PC-9 (cell line): Measurements from ENCODE around the gene HJV. TPM values are rescaled to one million over a fixed set of nuclear protein-coding genes. Genes with fewer than 3 reads are reported as not detected.

Source experiments
- BruUV-seq: library from RNA; stranded (reverse); fragments of 400-500 nt; replicated peaks from 2 replicates; lab custom pipeline; 2021; lab: Mats Ljungman, UMichigan
- CTCF ChIA-PET: fragments of 300-600 bp; sonication (Branson Sonifier 250); formaldehyde crosslinking; loops from one replicate; lab custom pipeline; 2022; ENCODE audit warnings: antibody characterized with exemption; lab: Charles Lee
- POLR2A ChIA-PET: fragments of 300-600 bp; sonication (Branson Sonifier 250); formaldehyde crosslinking; loops from one replicate; lab custom pipeline; 2022; ENCODE audit warnings: antibody characterized with exemption; ENCODE audit not compliant: unreplicated experiment; lab: Charles Lee
- DNase-seq, 2 experiments: peaks; one replicate each; pipeline versions ENCODE4 v3.0.0 to v3.0.0-alpha.2; 2015 to 2022; ENCODE audit warnings: mixed read lengths in 1 of 2
- H2AFZ ChIP-seq: fragments of 200-600 bp; sonication (generic); 2 replicates; pipeline ENCODE4 v1.8.1; 2017; ENCODE audit warnings: antibody characterized with exemption
- H3F3A ChIP-seq: fragments of 200-600 bp; sonication (generic); 2 replicates; pipeline ENCODE4 v1.8.1; 2017; ENCODE audit warnings: antibody characterized with exemption, mild to moderate bottlenecking, low read depth; ENCODE audit not compliant: insufficient read depth
- H3K27ac ChIP-seq: fragments of 200-600 bp; sonication (generic); 2 replicates; pipeline ENCODE4 v1.6.1; 2016; ENCODE audit warnings: mixed run types
- H3K27me3 ChIP-seq: fragments of 200-600 bp; sonication (generic); 2 replicates; pipeline ENCODE4 v1.6.1; 2016; ENCODE audit warnings: low read depth, mixed run types; ENCODE audit not compliant: insufficient read depth
- H3K36me3 ChIP-seq: fragments of 200-600 bp; sonication (generic); 2 replicates; pipeline ENCODE4 v1.6.1; 2016; ENCODE audit warnings: low read depth, mixed run types
- H3K4me1 ChIP-seq: fragments of 200-600 bp; sonication (generic); replicated peaks from 2 replicates; pipeline ENCODE4 v1.6.1; 2016; ENCODE audit warnings: mixed run types; ENCODE audit not compliant: insufficient read depth
- H3K4me2 ChIP-seq: fragments of 200-600 bp; sonication (generic); 2 replicates; pipeline ENCODE4 v1.6.1; 2017; ENCODE audit warnings: mixed run types
- H3K4me3 ChIP-seq: fragments of 200-600 bp; sonication (generic); 2 replicates; pipeline ENCODE4 v1.6.1; 2016; ENCODE audit warnings: mixed run types
- H3K79me2 ChIP-seq: fragments of 200-600 bp; sonication (generic); 2 replicates; pipeline ENCODE4 v1.6.1; 2017; ENCODE audit warnings: low read depth, mixed run types
- H3K9me2 ChIP-seq: fragments of 200-600 bp; sonication (generic); 2 replicates; pipeline ENCODE4 v1.8.1; 2017; ENCODE audit warnings: mild to moderate bottlenecking; ENCODE audit not compliant: insufficient read depth
- H3K9me3 ChIP-seq: fragments of 200-600 bp; sonication (generic); 2 replicates; pipeline ENCODE4 v1.8.1; 2016; ENCODE audit warnings: low read depth; ENCODE audit not compliant: insufficient read depth
- H4K20me1 ChIP-seq: fragments of 200-600 bp; sonication (generic); 2 replicates; pipeline ENCODE4 v1.8.1; 2017; ENCODE audit not compliant: insufficient read depth
- EZH2 ChIP-seq: fragments of 200-600 bp; sonication (generic); IDR thresholded peaks from 2 replicates; pipeline ENCODE4 v1.8.0; 2017; ENCODE audit warnings: antibody characterized with exemption, low read depth
- intact Hi-C: fragments of 100-400 bp; cut with micrococcal nuclease; formaldehyde crosslinking; loops from one replicate; pipeline ENCODE4 v1.10.0; 2022; ENCODE audit not compliant: unreplicated experiment
- total RNA-seq: library from RNA; stranded (reverse); gene quantifications from 2 replicates; pipeline ENCODE4 v1.2.3, GENCODE V29; 2021
- TF ChIP-seq, protein P1 (sequence below): fragments of 200-600 bp; sonication (generic); conservative IDR thresholded peaks from 2 replicates; pipeline ENCODE4 v1.6.1; 2017; ENCODE audit warnings: mixed run types, antibody characterized with exemption, mild to moderate bottlenecking, moderate library complexity

Gene HJV
- total RNA-seq, 1 experiment from 2014 or later: not detected

DNA sequence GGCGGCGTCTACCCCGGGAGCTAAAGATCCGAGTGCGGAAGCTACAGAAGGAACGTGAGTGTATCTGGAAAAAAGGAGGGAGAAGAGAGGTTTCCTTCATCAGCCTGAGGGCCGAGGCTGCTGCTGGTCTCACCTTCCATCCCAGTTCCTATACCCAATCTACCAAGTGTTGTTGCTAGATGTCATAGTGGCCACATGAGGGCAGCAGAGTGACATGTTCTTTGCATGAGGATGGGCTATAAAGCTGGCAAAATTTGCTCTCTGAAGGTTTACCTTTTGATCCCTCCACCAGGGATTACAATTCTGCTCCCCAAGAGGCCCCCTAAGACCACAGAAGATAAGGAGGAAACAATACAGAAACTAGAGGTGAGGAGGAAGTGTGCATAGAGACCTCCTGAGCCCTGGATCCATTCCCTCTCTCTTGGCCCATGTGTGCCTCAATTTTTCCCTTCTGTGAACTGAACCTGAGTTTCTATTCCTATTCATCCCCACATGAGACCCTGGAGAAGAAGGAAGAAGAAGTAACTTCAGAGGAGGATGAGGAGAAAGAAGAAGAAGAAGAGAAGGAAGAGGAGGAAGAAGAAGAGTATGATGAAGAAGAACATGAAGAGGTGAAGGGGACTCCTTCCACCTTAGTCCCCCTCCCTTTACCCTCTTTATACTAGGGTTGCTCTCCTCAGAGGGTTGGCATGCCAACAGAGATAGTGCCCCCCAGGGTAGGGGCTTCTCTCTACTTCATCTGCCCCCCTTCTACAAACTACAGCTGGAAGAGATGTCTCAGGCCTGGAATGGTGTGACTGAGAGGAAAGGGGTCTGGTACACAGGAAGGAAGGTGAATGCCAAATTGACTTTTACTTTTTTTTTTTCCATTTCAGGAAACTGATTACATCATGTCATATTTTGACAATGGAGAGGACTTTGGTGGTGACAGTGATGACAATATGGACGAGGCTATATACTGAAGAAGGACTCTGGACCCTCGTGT is 43.8 kb downstream of the HJV start:
- POLR2A ChIA-PET: interaction anchor here (0.7 kb wide), 2 partner anchors 12 to 1566 kb away, joined by 3 to 4 read pairs; no protein-coding TSS in a partner anchor
- 0 out of 2 replicates have a peak overlapping the region, but pooled peaks have one; percentile 45 for H2AFZ ChIP-seq
- TF ChIP-seq, protein P1, sequence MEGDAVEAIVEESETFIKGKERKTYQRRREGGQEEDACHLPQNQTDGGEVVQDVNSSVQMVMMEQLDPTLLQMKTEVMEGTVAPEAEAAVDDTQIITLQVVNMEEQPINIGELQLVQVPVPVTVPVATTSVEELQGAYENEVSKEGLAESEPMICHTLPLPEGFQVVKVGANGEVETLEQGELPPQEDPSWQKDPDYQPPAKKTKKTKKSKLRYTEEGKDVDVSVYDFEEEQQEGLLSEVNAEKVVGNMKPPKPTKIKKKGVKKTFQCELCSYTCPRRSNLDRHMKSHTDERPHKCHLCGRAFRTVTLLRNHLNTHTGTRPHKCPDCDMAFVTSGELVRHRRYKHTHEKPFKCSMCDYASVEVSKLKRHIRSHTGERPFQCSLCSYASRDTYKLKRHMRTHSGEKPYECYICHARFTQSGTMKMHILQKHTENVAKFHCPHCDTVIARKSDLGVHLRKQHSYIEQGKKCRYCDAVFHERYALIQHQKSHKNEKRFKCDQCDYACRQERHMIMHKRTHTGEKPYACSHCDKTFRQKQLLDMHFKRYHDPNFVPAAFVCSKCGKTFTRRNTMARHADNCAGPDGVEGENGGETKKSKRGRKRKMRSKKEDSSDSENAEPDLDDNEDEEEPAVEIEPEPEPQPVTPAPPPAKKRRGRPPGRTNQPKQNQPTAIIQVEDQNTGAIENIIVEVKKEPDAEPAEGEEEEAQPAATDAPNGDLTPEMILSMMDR: peak; percentile 91
- TF ChIP-seq EZH2: no peak
- no TSS peak for BruUV-seq
- intact Hi-C loops: loop anchor here (2.0 to 5.0 kb wide), 3 partner anchors 29 to 60 kb away; partner anchors contain the start of gene PEX11B
- no peaks in the 10 kb centered on the region for H4K20me1 ChIP-seq
- H3K4me3 ChIP-seq: peak overlapping the region; percentile 55; the same call in 1 of the 2 replicates
- CTCF ChIA-PET: interaction anchor here (0.6 to 4.7 kb wide), 5 partner anchors 20 to 133 kb away, joined by 3 to 24 read pairs (median 6); partner anchors contain the start of genes NUDT17 and PIAS3
- peak; percentile 52 to 77 for DNase-seq
- peaks cover 37% of the 10 kb centered on the region for H3K4me1 ChIP-seq
- peak overlapping the region; percentile 89 for H3K4me2 ChIP-seq
- no peaks in the 10 kb centered on the region for H3K79me2 ChIP-seq
- H3K27ac ChIP-seq: peak overlapping the region; percentile 100
- no peaks in the 10 kb centered on the region for H3K9me2 ChIP-seq
- H3K9me3 ChIP-seq: no peaks in the 10 kb centered on the region
- H3K27me3 ChIP-seq: no peaks in the 10 kb centered on the region
- H3K36me3 ChIP-seq: no peaks in the 10 kb centered on the region
- peaks cover 27% of the 10 kb centered on the region for H3F3A ChIP-seq

DNA sequence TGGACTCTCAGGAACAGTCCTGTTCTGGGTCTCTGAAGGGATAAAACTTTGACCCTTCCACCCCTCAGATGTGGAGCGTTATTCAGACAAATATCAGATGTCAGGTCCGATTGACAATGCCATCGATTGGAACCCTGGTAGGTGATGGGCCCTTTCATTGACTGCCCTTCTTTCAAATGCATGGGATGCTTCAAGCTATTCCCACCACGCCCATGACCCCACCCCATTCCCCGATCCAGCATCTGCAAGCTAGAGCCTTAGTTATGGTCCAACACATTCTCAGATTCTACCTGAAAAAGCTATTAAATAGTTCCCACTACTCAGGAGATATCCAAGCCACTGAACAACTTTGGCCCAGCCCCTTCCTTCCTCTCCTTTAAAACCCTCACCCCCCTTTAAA is 44.5 kb downstream of the HJV start:
- no TSS peak for BruUV-seq
- intact Hi-C loops: loop anchor here (5.0 kb wide), 1 partner anchor 60 kb away; the partner anchor contains the start of gene PEX11B
- Histone ChIP-seq H3K36me3 (no peaks in the 10 kb centered on the region), H3K27me3 (no peaks in the 10 kb centered on the region), H3K4me3 (no peak overlapping the region), H4K20me1 (no peaks in the 10 kb centered on the region), H3K79me2 (no peaks in the 10 kb centered on the region), H3F3A (peaks cover 27% of the 10 kb centered on the region), H3K4me1 (peaks cover 34% of the 10 kb centered on the region), H3K4me2 (peak overlapping the region; percentile 89; the same call in 1 of the 2 replicates), H3K27ac (no peak overlapping the region), H3K9me2 (no peaks in the 10 kb centered on the region), H2AFZ (no peak overlapping the region), H3K9me3 (no peaks in the 10 kb centered on the region)
- no peak for DNase-seq
- ChIA-PET POLR2A (no interaction called here), CTCF (interaction anchor here (1.5 to 4.7 kb wide), 2 partner anchors 30 to 85 kb away, joined by 4 to 24 read pairs; no protein-coding TSS in a partner anchor)
- no peak for TF ChIP-seq EZH2

DNA sequence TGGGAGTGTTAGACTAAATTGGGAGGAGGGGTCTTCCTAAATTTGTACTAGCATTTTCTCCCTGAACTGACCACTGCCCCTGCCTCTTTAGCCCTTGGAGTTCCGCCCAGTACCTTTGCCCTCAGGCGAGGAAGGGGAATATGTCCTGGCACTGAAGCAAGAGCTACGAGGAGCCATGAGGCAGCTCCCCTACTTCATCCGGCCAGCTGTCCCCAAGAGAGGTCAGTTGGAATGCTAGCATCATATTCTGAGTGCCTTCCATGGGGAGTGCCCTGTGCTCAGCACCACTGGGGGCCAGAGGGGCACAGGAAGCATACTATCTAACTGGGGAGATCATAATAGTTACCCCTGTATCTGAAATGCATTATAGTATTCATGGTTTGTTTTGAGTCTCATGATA is 46.3 kb downstream of the HJV start:
- BruUV-seq: no TSS peak
- DNase-seq: no peak
- Histone ChIP-seq H3K9me2 (no peaks in the 10 kb centered on the region), H3K27ac (no peak overlapping the region), H3K36me3 (no peaks in the 10 kb centered on the region), H3F3A (peaks cover 26% of the 10 kb centered on the region), H3K27me3 (no peaks in the 10 kb centered on the region), H2AFZ (no peak overlapping the region), H3K4me3 (no peak overlapping the region), H4K20me1 (no peaks in the 10 kb centered on the region), H3K4me1 (peaks cover 25% of the 10 kb centered on the region), H3K4me2 (no peak overlapping the region), H3K9me3 (no peaks in the 10 kb centered on the region), H3K79me2 (no peaks in the 10 kb centered on the region)
- intact Hi-C loops: loop anchor here (2.0 to 5.0 kb wide), 2 partner anchors 58 to 126 kb away; partner anchors contain the start of gene PEX11B
- POLR2A ChIA-PET: interaction anchor here (0.6 kb wide), 1 partner anchor 11 kb away, joined by 5 read pairs; the partner anchor contains the start of gene ANKRD34A
- TF ChIP-seq, protein P1: no peak
- no peak for TF ChIP-seq EZH2
- CTCF ChIA-PET: no interaction called here
